ENCODE results near the gene CD99.

Gene CD99

GRCh38 chrX:2678583-2678982 is 12.5 kb upstream of the CD99 start:
- POLR2A ChIA-PET, result no interaction called here
- Histone ChIP-seq H3K36me3 (ENCODE audit: control insufficient read depth in 2 of 2, insufficient read depth in 1 of 2, low read length in 2 of 2) (no peaks in the 10 kb centered on the region), H3K4me3 (ENCODE audit: low read depth, low read length) (no peak overlapping the region), H3K27ac (ENCODE audit: extremely low read depth, low read depth, low read length) (no peak overlapping the region), H3K9me3 (ENCODE audit: control insufficient read depth, insufficient read depth, low read depth, low read length) (no peaks in the 10 kb centered on the region), H3K4me1 (ENCODE audit: control insufficient read depth, insufficient read depth, low read length) (peaks cover 10% of the 10 kb centered on the region)
- TF ChIP-seq ZNF777 (tag by site-specific recombination; IDR thresholded peaks at IDR 0.05; ENCODE audit: borderline replicate concordance), result no peak
- no peak for TF ChIP-seq ZNF768 (tag by site-specific recombination; IDR thresholded peaks at IDR 0.05)
- no peak for TF ChIP-seq TRIM28 (IDR thresholded peaks at IDR 0.05; ENCODE audit: borderline replicate concordance, low read length)
- no peak for TF ChIP-seq PBX3 (CRISPR knock-in tag; IDR thresholded peaks at IDR 0.05)
- TF ChIP-seq AEBP2 (tag by site-specific recombination; IDR thresholded peaks at IDR 0.05; ENCODE audit: borderline replicate concordance), result no peak
- TF ChIP-seq KLF17 (tag by site-specific recombination; IDR thresholded peaks at IDR 0.05), result no peak
- TF ChIP-seq MZF1 (tag by site-specific recombination; IDR thresholded peaks at IDR 0.05; ENCODE audit: borderline replicate concordance), result no peak
- no peak for TF ChIP-seq ZSCAN23 (tag by site-specific recombination; IDR thresholded peaks at IDR 0.05)
- TF ChIP-seq ZNF580 (tag by site-specific recombination; IDR thresholded peaks at IDR 0.05), result no peak
- TF ChIP-seq REST (tag by site-specific recombination; IDR thresholded peaks at IDR 0.05), result no peak
- TF ChIP-seq ZNF292 (tag by site-specific recombination; IDR thresholded peaks at IDR 0.05; ENCODE audit: borderline replicate concordance, low read depth), result no peak
- TF ChIP-seq ZNF626 (tag by site-specific recombination; IDR thresholded peaks at IDR 0.05), result no peak
- TF ChIP-seq ZNF366 (tag by site-specific recombination; conservative IDR thresholded peaks at IDR 0.05), result no peak
- no peak for TF ChIP-seq ZBTB11 (tag by site-specific recombination; conservative IDR thresholded peaks at IDR 0.05; ENCODE audit: low read depth)
- no peak for TF ChIP-seq ZNF555 (tag by site-specific recombination; conservative IDR thresholded peaks at IDR 0.05)
- no peak for TF ChIP-seq ZBTB10 (tag by site-specific recombination; IDR thresholded peaks at IDR 0.05)
- no peak for TF ChIP-seq ZNF311 (tag by site-specific recombination; IDR thresholded peaks at IDR 0.05; ENCODE audit: borderline replicate concordance)
- CTCF ChIA-PET, result no interaction called here
